GM10248 (cell line): ENCODE data around the gene MAPT.

ENCODE experiments used
- CTCF ChIA-PET: fragments of 300-600 bp; sonication (Branson Sonifier 250); formaldehyde crosslinking; extraction: SDS; loops from one replicate; lab custom pipeline; 2021; ENCODE audit warnings: antibody characterized with exemption; lab: Yijun Ruan, JAX
- POLR2A ChIA-PET: fragments of 350-650 bp; sonication (Branson Sonifier 250); formaldehyde crosslinking; extraction: SDS; loops from one replicate; lab custom pipeline; 2020; ENCODE audit warnings: antibody characterized with exemption; lab: Yijun Ruan, JAX
- DNase-seq: peaks from one replicate; pipeline ENCODE4 v3.0.0; 2012; ENCODE audit errors: extremely low spot score
- TF ChIP-seq, protein P1 (sequence below): IDR thresholded peaks from 2 replicates; pipeline ENCODE4 v1.5.1; 2012; ENCODE audit warnings: mild to moderate bottlenecking, low read depth; ENCODE audit errors: extremely low read depth, missing control alignments, control extremely low read depth

Gene MAPT

DNA sequence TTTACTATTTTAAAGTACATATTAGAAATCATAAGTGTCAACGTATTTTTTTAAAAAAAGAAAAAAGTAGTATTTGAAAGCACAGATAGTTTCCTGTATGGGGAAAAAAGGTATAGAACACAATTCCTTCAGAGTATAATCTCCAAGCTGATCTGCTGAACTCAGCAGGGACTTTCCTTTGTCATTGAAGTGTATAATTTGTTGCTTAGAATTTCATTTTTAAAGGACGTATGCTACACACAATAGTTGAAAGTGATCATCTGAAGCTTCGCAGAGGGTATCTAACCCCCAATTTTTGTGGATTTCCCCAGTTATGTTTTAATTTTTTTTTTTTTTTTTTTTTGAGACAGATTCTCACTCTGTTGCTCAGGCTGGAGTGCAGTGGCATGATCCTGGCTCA, 20.2 kb upstream of the MAPT start:
- TF ChIP-seq, protein P1, sequence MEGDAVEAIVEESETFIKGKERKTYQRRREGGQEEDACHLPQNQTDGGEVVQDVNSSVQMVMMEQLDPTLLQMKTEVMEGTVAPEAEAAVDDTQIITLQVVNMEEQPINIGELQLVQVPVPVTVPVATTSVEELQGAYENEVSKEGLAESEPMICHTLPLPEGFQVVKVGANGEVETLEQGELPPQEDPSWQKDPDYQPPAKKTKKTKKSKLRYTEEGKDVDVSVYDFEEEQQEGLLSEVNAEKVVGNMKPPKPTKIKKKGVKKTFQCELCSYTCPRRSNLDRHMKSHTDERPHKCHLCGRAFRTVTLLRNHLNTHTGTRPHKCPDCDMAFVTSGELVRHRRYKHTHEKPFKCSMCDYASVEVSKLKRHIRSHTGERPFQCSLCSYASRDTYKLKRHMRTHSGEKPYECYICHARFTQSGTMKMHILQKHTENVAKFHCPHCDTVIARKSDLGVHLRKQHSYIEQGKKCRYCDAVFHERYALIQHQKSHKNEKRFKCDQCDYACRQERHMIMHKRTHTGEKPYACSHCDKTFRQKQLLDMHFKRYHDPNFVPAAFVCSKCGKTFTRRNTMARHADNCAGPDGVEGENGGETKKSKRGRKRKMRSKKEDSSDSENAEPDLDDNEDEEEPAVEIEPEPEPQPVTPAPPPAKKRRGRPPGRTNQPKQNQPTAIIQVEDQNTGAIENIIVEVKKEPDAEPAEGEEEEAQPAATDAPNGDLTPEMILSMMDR: no peak
- DNase-seq: no peak
- ChIA-PET CTCF (interaction anchor here (1.0 kb wide), 1 partner anchor 22 kb away, joined by 4 read pairs; no protein-coding TSS in a partner anchor), POLR2A (interaction anchor here (0.7 kb wide), 1 partner anchor 1521 kb away, joined by 4 read pairs; no protein-coding TSS in a partner anchor)

DNA sequence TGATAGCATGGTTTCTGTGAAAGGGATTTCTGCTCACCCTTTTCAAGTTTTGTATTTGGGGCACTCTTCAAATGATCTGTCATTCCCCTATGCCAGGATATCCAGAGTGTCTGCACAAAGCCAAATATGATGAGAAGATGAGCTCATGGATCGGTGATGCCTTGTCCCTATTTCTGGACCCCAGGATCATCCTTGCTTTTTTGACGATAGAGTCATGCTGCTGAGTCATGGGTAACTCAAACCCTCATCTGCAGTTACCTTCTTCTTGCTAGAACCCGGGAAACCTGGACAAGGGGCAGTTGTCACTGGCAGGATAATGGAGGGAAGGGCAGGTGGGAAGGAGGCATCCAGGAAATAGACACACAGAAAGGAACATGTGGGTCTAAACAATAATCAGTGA, 17.8 kb upstream of the MAPT start:
- TF ChIP-seq, protein P1: no peak
- CTCF ChIA-PET: interaction anchor here (0.8 to 1.4 kb wide), 3 partner anchors 17 to 45 kb away, joined by 3 to 4 read pairs (median 3); no protein-coding TSS in a partner anchor
- POLR2A ChIA-PET: no interaction called here
- no peak for DNase-seq

DNA sequence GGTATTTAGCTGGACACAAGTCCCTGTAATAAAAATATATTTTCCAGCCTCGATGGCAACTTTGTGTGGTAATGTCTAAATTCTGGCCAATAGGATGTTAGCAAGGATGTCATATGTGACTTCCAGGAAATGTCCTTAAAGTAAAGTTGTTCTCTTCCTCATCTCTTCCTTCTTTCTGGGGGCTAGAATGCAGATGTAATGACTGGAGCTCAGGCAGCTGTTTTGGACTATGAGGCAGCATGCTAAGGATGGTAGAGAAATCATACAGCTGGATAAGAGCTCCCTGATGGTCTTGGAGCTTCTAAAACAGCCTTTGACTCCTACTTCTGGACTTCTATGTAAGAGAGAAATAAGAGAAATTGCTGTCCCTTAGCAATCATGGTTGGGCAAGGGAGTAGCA, 16.9 kb upstream of the MAPT start:
- CTCF ChIA-PET: interaction anchor here (1.0 to 1.4 kb wide), 2 partner anchors 10 to 16 kb away, joined by 3 to 4 read pairs; no protein-coding TSS in a partner anchor
- POLR2A ChIA-PET: no interaction called here
- TF ChIP-seq, protein P1: no peak
- DNase-seq: no peak

DNA sequence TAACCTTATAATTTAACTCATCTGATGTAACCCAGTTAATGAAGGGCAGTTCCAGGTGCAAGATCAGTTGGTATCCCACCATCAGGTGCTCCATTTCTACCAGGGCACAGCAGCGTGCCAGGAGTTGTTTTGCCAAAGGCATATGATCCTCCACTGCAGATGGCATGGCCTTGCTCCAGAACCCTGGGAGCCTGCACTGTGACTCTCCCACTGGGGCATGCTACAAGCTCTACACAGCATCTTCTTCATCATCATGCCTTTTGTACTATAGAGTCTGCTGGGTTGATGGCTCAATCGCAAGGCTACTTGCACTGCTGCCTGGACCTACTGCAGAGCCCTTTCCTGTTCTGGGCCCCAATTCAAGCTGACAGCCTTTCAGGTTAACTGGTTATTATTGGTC, 11.3 kb upstream of the MAPT start:
- POLR2A ChIA-PET: no interaction called here
- CTCF ChIA-PET: no interaction called here
- DNase-seq: no peak
- TF ChIP-seq, protein P1: no peak

DNA sequence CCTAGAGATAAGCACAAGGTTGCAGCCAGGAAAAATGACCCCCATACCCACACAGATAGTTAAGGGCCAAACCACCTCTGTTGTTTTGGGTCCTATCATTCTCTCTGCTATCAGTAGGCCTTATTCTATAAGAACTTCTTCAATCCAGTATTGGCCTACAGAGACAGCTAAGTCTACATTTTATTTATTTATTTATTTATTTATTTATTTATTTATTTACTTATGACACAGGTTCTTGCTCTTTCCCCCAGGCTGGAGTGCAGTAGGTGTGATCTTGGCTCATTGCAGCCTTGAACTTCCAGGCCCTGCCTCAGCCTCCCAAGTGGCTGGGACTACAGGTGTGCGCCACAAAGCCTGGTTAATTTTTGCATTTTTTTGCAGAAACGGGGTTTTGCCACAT, 7.5 kb upstream of the MAPT start:
- DNase-seq: no peak
- TF ChIP-seq, protein P1: no peak
- POLR2A ChIA-PET: no interaction called here
- CTCF ChIA-PET: no interaction called here

DNA sequence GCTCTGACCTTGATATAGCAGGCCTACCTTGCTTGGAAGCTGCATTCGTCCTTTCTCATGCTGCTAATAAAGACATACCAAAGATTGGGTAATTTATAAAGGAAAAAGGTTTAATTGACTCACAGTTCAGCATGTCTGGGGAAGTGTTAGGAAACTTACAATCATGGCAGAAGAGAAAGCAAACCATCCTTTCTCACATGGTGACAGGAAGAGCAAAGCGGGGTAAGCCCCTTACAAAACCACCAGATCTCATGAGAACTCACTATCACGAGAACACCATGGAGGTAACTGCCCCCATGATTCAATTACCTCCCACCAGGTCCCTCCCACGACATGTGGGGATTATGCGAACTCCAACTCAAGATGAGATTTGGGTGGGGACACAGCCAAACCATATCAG, 6.0 kb upstream of the MAPT start:
- CTCF ChIA-PET: no interaction called here
- DNase-seq: no peak
- TF ChIP-seq, protein P1: no peak
- POLR2A ChIA-PET: no interaction called here
